Fibroblast of lung (primary cell): ENCODE data around the gene CHD3. TPM values are rescaled to one million over a fixed set of nuclear protein-coding genes. Genes with fewer than 3 reads are reported as not detected.

ENCODE experiments used
- DNase-seq, 2 donors: peaks; one replicate each; pipeline versions ENCODE4 v3.0.0 to v3.0.0-alpha.2; 2010; ENCODE audit warnings: low read depth in 2 of 2
- H2AFZ ChIP-seq: 2 replicates; pipeline ENCODE4 v1.5.1; 2012; ENCODE audit warnings: low read length, control low read depth, inconsistent platforms
- H3K27ac ChIP-seq: 2 replicates; pipeline ENCODE4 v1.5.1; 2011; ENCODE audit warnings: low read length, control low read depth; ENCODE audit not compliant: insufficient read depth
- H3K27me3 ChIP-seq: 2 replicates; pipeline ENCODE4 v1.5.1; 2011; ENCODE audit warnings: mild to moderate bottlenecking, low read length; ENCODE audit not compliant: control insufficient read depth, insufficient read depth
- H3K36me3 ChIP-seq: 2 replicates; pipeline ENCODE4 v1.5.1; 2011; ENCODE audit warnings: low read length; ENCODE audit not compliant: control insufficient read depth, insufficient read depth
- H3K4me1 ChIP-seq: 2 replicates; pipeline ENCODE4 v1.5.1; 2011; ENCODE audit warnings: low read length; ENCODE audit not compliant: control insufficient read depth, insufficient read depth; ENCODE audit errors: extremely low read depth
- H3K4me2 ChIP-seq: 2 replicates; pipeline ENCODE4 v1.5.1; 2011; ENCODE audit warnings: low read length, control low read depth; ENCODE audit not compliant: insufficient read depth; ENCODE audit errors: extremely low read depth
- H3K4me3 ChIP-seq, 4 experiments: fragments of 200-600 bp in 1 of 4; sonication (generic) in 1 of 4; replicated peaks in 1 of 4; 2 replicates each; pipeline ENCODE4 v1.5.1; 2011 to 2016; ENCODE audit warnings: low read length in 4 of 4, low read depth in 3 of 4, mild to moderate bottlenecking in 3 of 4, control low read depth in 2 of 4, inconsistent platforms in 1 of 4, mixed read lengths in 1 of 4; ENCODE audit not compliant: insufficient read depth in 1 of 4; ENCODE audit errors: control extremely low read depth in 1 of 4
- H3K79me2 ChIP-seq: 2 replicates; pipeline ENCODE4 v1.5.1; 2012; ENCODE audit warnings: mild to moderate bottlenecking, low read length, inconsistent platforms; ENCODE audit not compliant: control insufficient read depth, insufficient read depth
- H3K9ac ChIP-seq: 2 replicates; pipeline ENCODE4 v1.5.1; 2011; ENCODE audit warnings: mild to moderate bottlenecking, low read length, control low read depth; ENCODE audit not compliant: insufficient read depth
- H3K9me3 ChIP-seq: 2 replicates; pipeline ENCODE4 v1.5.1; 2012; ENCODE audit warnings: low read depth, low read length; ENCODE audit not compliant: control insufficient read depth, insufficient read depth
- H4K20me1 ChIP-seq: 2 replicates; pipeline ENCODE4 v1.5.1; 2011; ENCODE audit warnings: low read length; ENCODE audit not compliant: control insufficient read depth, insufficient read depth; ENCODE audit errors: extremely low read depth
- EZH2 ChIP-seq: IDR thresholded peaks from 2 replicates; pipeline ENCODE4 v1.5.1; 2012; ENCODE audit warnings: low read length, control low read depth, mild to moderate bottlenecking; ENCODE audit errors: missing control alignments
- polyA plus RNA-seq, 2 donors: library from polyadenylated mRNA; depleted of rRNA in 1 of 2; stranded (reverse) in 1 of 2; unstranded in 1 of 2; fragments of >200 nt; gene quantifications; 2 replicates each; pipeline ENCODE4 v1.2.1, GENCODE V29; 2011 to 2012; ENCODE audit warnings: missing spikeins in 1 of 2
- total RNA-seq: library from RNA; depleted of rRNA; stranded (reverse); fragments of >200 nt; gene quantifications from 2 replicates; pipeline ENCODE4 v1.2.1, GENCODE V29; 2014
- TF ChIP-seq, protein P1 (sequence below), 2 donors: IDR thresholded peaks in 1 of 2; conservative IDR thresholded peaks in 1 of 2; 1 replicate in 1 of 2; 2 replicates in 1 of 2; pipeline ENCODE4 v1.5.1; 2011 to 2012; ENCODE audit warnings: low read length in 2 of 2, control low read depth in 1 of 2, inconsistent platforms in 1 of 2, low read depth in 1 of 2, mild to moderate bottlenecking in 1 of 2

The CHD3 gene
- total and polyA plus RNA-seq, 2 donors (not counting 1 experiment from before 2014, with no cell fraction given) = 23.8 to 165 TPM

DNA sequence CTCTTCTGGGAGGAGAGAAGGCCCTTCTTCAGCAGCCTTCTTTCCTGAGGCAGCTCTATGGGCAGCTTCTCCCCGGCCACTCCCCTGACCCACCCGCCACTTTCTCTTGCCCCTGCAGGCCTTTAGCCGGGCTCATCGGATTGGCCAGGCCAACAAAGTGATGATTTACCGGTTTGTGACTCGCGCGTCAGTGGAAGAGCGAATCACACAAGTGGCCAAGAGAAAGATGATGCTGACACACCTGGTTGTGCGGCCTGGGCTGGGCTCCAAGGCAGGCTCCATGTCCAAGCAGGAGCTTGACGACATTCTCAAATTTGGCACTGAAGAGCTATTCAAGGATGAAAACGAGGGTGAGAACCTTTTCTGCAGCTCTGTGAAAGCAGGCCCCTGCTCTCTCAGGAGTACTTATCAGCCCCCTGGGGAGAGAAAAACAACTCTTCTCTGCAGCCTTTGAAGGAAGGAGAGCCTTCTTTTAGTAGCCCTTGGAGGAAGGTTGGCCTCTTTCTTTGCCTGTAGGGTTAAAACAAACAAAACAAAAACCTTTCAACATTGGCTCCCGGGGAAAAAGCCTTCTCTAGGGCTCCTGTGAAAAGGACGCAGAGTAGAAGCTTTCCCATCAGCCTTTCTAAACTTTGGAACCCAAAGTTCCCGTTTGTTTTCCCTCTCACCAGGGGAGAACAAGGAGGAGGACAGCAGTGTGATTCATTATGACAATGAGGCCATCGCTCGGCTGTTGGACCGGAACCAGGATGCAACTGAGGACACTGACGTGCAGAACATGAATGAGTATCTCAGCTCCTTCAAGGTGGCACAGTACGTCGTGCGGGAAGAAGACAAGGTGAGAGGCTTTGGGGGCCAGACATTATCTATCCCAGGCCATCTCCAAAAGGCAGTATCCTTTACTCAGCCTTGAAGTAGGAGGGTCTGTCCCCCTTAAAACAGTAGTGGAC, 14.8 kb downstream of the CHD3 start:
- Histone ChIP-seq H3K4me3 (no peak overlapping the region), H3K79me2 (no peaks in the 10 kb centered on the region), H3K36me3 (peaks cover 38% of the 10 kb centered on the region), H2AFZ (no peak overlapping the region), H3K4me1 (no peaks in the 10 kb centered on the region), H3K9ac (no peak overlapping the region), H4K20me1 (no peaks in the 10 kb centered on the region), H3K4me2 (no peak overlapping the region), H3K27me3 (no peaks in the 10 kb centered on the region), H3K9me3 (no peaks in the 10 kb centered on the region), H3K27ac (no peak overlapping the region)
- no peak for DNase-seq
- no peak for TF ChIP-seq EZH2
- TF ChIP-seq, protein P1, sequence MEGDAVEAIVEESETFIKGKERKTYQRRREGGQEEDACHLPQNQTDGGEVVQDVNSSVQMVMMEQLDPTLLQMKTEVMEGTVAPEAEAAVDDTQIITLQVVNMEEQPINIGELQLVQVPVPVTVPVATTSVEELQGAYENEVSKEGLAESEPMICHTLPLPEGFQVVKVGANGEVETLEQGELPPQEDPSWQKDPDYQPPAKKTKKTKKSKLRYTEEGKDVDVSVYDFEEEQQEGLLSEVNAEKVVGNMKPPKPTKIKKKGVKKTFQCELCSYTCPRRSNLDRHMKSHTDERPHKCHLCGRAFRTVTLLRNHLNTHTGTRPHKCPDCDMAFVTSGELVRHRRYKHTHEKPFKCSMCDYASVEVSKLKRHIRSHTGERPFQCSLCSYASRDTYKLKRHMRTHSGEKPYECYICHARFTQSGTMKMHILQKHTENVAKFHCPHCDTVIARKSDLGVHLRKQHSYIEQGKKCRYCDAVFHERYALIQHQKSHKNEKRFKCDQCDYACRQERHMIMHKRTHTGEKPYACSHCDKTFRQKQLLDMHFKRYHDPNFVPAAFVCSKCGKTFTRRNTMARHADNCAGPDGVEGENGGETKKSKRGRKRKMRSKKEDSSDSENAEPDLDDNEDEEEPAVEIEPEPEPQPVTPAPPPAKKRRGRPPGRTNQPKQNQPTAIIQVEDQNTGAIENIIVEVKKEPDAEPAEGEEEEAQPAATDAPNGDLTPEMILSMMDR (conservative IDR thresholded peaks at IDR 0.05 in 1 of 2, IDR thresholded peaks at IDR 0.05 in 1 of 2; ENCODE audit: low read depth in 1 of 2, low read length in 2 of 2) = no peak

DNA sequence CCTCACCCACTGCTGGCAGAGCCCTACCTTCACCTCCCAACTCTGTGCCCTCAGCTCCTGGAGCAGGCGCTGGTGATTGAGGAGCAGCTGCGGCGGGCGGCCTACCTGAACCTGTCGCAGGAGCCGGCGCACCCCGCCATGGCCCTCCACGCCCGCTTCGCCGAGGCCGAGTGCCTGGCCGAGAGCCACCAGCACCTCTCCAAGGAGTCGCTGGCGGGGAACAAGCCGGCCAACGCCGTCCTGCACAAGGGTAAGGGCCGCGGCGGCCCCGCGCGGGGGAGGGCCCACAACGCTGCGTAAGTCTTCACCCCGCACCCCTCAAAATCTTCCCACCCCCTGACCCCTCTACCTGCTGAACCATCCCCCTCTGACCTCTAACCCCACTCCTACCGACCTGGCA, 20.5 kb downstream of the CHD3 start:
- Histone ChIP-seq H3K9me3 (no peaks in the 10 kb centered on the region), H3K4me1 (no peaks in the 10 kb centered on the region), H3K27me3 (no peaks in the 10 kb centered on the region), H4K20me1 (no peaks in the 10 kb centered on the region), H2AFZ (no peak overlapping the region), H3K27ac (no peak overlapping the region), H3K79me2 (no peaks in the 10 kb centered on the region), H3K4me3 (no peak overlapping the region), H3K36me3 (peaks cover 38% of the 10 kb centered on the region), H3K4me2 (no peak overlapping the region), H3K9ac (no peak overlapping the region)
- TF ChIP-seq, protein P1 (conservative IDR thresholded peaks at IDR 0.05 in 1 of 2, IDR thresholded peaks at IDR 0.05 in 1 of 2; ENCODE audit: low read depth in 1 of 2, low read length in 2 of 2) = no peak
- TF ChIP-seq EZH2 = no peak
- DNase-seq = no peak

DNA sequence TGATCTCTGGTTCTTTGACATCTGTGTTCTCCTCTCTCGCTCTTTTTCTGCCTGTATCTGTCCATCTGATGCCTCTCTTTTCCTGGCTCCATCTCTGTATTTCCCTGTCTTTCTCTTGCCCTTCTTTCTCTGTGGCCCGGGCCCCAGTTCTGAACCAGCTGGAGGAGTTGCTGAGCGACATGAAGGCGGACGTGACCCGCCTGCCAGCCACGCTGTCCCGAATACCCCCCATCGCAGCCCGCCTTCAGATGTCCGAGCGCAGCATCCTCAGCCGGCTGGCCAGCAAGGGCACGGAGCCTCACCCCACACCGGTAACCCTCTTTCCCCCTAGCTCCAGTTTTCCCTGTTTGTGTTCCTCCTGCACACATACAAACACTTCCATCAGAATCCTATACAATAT, 21.7 kb downstream of the CHD3 start:
- Histone ChIP-seq H3K27ac (no peak overlapping the region), H3K27me3 (no peaks in the 10 kb centered on the region), H3K4me1 (peaks cover 5% of the 10 kb centered on the region), H2AFZ (no peak overlapping the region), H3K4me2 (no peak overlapping the region), H3K79me2 (no peaks in the 10 kb centered on the region), H3K9me3 (no peaks in the 10 kb centered on the region), H4K20me1 (no peaks in the 10 kb centered on the region), H3K36me3 (peaks cover 32% of the 10 kb centered on the region), H3K4me3 (no peak overlapping the region), H3K9ac (no peak overlapping the region)
- no peak for DNase-seq
- TF ChIP-seq, protein P1 (conservative IDR thresholded peaks at IDR 0.05 in 1 of 2, IDR thresholded peaks at IDR 0.05 in 1 of 2; ENCODE audit: low read depth in 1 of 2, low read length in 2 of 2) = no peak
- TF ChIP-seq EZH2 = no peak
